Lower leg skin (tissue), 4 donors: Measurements from ENCODE around the gene ZCCHC10. TPM values are rescaled to one million over a fixed set of nuclear protein-coding genes. Genes with fewer than 3 reads are reported as not detected.

Experiments
- DNase-seq, 2 donors: peaks; one replicate each; pipeline ENCODE4 v3.0.0-alpha.2; 2019; ENCODE audit warnings: low spot score in 2 of 2
- H3K4me3 ChIP-seq: fragments of 200-600 bp; sonication (generic); 2 replicates; pipeline ENCODE4 v1.5.1; 2017; ENCODE audit warnings: mild to moderate bottlenecking, low read depth; ENCODE audit not compliant: poor library complexity, severe bottlenecking
- CTCF ChIP-seq, 3 donors: fragments of 450-650 bp; IDR thresholded peaks; one replicate each; pipeline ENCODE4 v1.5.1; 2016; ENCODE audit warnings: antibody characterized with exemption in 3 of 3, mild to moderate bottlenecking in 3 of 3, moderate library complexity in 2 of 3
- POLR2A ChIP-seq, 2 donors: fragments of 450-650 bp; IDR thresholded peaks; one replicate each; pipeline ENCODE4 v1.6.1; 2016 to 2017; ENCODE audit warnings: antibody characterized with exemption in 2 of 2, mild to moderate bottlenecking in 1 of 2, moderate library complexity in 1 of 2
- WGBS, 2 donors: methylation state at CpG; one replicate each; pipeline ENCODE4 v1.1.5; 2018; 5-methylcytosine and 5-hydroxymethylcytosine counted together
- intact Hi-C: fragments of 100-400 bp; cut with DNase I; formaldehyde crosslinking; loops from one replicate; pipeline ENCODE4 v1.15.0; 2023; ENCODE audit warnings: low total_unique reads
- total RNA-seq, 4 donors: library from RNA; depleted of rRNA; stranded (reverse); fragments of >200 nt; gene quantifications; one replicate each; pipeline ENCODE4 v1.1.0, GENCODE V29; 2016

ZCCHC10 gene
- total RNA-seq, 4 donors from 2014 or later = 5.9 to 11.9 (median 6.9) TPM

- WGBS, 2 donors = 68 to 78% methylated on average over 1 of the region's 1 CpG
- no peak overlapping the region for H3K4me3 ChIP-seq
- intact Hi-C loops = no loop called here
- TF ChIP-seq POLR2A (IDR thresholded peaks at IDR 0.05) (no peak), CTCF (IDR thresholded peaks at IDR 0.05) (no peak)
- DNase-seq = no peak
Measured at GRCh38 chr5:133062276-133062675, 35.9 kb upstream of the ZCCHC10 start.

GRCh38 chr5:133059621-133060020, 33.3 kb upstream of the ZCCHC10 start:
- TF ChIP-seq POLR2A (IDR thresholded peaks at IDR 0.05) = no peak
- TF ChIP-seq CTCF (IDR thresholded peaks at IDR 0.05) = no peak
- intact Hi-C loops = no loop called here
- no peak overlapping the region for H3K4me3 ChIP-seq
- WGBS, 2 donors = 79 to 81% methylated on average over 3 of the region's 3 CpGs
- no peak for DNase-seq

- intact Hi-C loops = no loop called here
- WGBS, 2 donors = 96 to 100% methylated on average over 1 of the region's 1 CpG
- no peak overlapping the region for H3K4me3 ChIP-seq
- TF ChIP-seq POLR2A (IDR thresholded peaks at IDR 0.05) = no peak
- no peak for TF ChIP-seq CTCF (IDR thresholded peaks at IDR 0.05)
- no peak for DNase-seq
Measured at GRCh38 chr5:133056891-133057290, 30.5 kb upstream of the ZCCHC10 start.

GRCh38 chr5:133054697-133055471, 28.5 kb upstream of the ZCCHC10 start:
- WGBS, 2 donors = 90 to 92% methylated on average over 7 of the region's 7 CpGs
- H3K4me3 ChIP-seq = no peak overlapping the region
- TF ChIP-seq POLR2A (IDR thresholded peaks at IDR 0.05) (no peak), CTCF (IDR thresholded peaks at IDR 0.05) (no peak)
- DNase-seq = no peak
- intact Hi-C loops = no loop called here

GRCh38 chr5:133053448-133053847, 27.1 kb upstream of the ZCCHC10 start:
- WGBS, 2 donors = 87 to 95% methylated on average over 15 of the region's 15 CpGs
- no peak for DNase-seq
- H3K4me3 ChIP-seq = no peak overlapping the region
- TF ChIP-seq POLR2A (IDR thresholded peaks at IDR 0.05) = no peak
- no peak for TF ChIP-seq CTCF (IDR thresholded peaks at IDR 0.05)
- intact Hi-C loops = no loop called here
